Right atrium auricular region (tissue), 2 donors: Measurements from ENCODE around the gene GAB2. TPM values are rescaled to one million over a fixed set of nuclear protein-coding genes. Genes with fewer than 3 reads are reported as not detected.
A peak's percentile ranks its signal among the peaks of the same experiment; 100 is the strongest.
"Not testable (repeated sequence)": the region's sequence is repeated elsewhere in the genome, so short reads cannot be mapped to it uniquely, and the experiment has no call there.

Source experiments
- DNase-seq: peaks from one replicate; pipeline ENCODE4 v3.0.0-alpha.2; 2019; ENCODE audit warnings: low spot score
- H3K27ac ChIP-seq, 2 donors: fragments of 200-600 bp; sonication (generic); 1 replicate in 1 of 2; 2 replicates in 1 of 2; pipeline ENCODE4 v1.5.1; 2016 to 2019
- H3K27me3 ChIP-seq, 2 donors: fragments of 200-600 bp; sonication (generic); one replicate each; pipeline versions ENCODE4 v1.5.1 to v1.6.0; 2017 to 2019
- H3K36me3 ChIP-seq: fragments of 200-600 bp; sonication (generic); one replicate; pipeline ENCODE4 v1.5.1; 2016
- H3K4me1 ChIP-seq, 2 donors: fragments of 200-600 bp; sonication (generic); one replicate each; pipeline versions ENCODE4 v1.5.1 to v1.6.0; 2017 to 2019
- H3K4me3 ChIP-seq, 2 donors: fragments of 200-600 bp; sonication (generic); 1 replicate in 1 of 2; 2 replicates in 1 of 2; pipeline ENCODE4 v1.5.1; 2017 to 2019; ENCODE audit warnings: mild to moderate bottlenecking in 1 of 2, moderate library complexity in 1 of 2
- H3K9me3 ChIP-seq, 2 donors: fragments of 200-600 bp; sonication (generic); one replicate each; pipeline ENCODE4 v1.5.1; 2019
- CTCF ChIP-seq, 2 donors: fragments of 200-600 bp; sonication (generic); IDR thresholded peaks; one replicate each; pipeline ENCODE4 v1.5.1; 2019; ENCODE audit warnings: antibody characterized with exemption in 2 of 2
- total RNA-seq, 2 donors: library from RNA; depleted of rRNA; stranded (reverse); fragments of >200 nt; gene quantifications; one replicate each; pipeline ENCODE4 v1.1.0, GENCODE V29; 2016

GAB2 gene
- total RNA-seq, 2 donors from 2014 or later: 22.0 to 33.7 TPM

GRCh38 chr11:78359921-78360320 is 57.7 kb downstream of the GAB2 start:
- no peaks in the 10 kb centered on the region for H3K36me3 ChIP-seq
- no peak for TF ChIP-seq CTCF (IDR thresholded peaks at IDR 0.05)
- no peaks in the 10 kb centered on the region for H3K9me3 ChIP-seq
- H3K4me1 ChIP-seq: peaks cover 0 to 7% of the 10 kb centered on the region in 2 donors
- H3K27ac ChIP-seq: no peak overlapping the region
- no peak for DNase-seq
- no peaks in the 10 kb centered on the region for H3K27me3 ChIP-seq
- H3K4me3 ChIP-seq: no peak overlapping the region

GRCh38 chr11:78357924-78358323 is 59.7 kb downstream of the GAB2 start:
- H3K27me3 ChIP-seq, H3K27ac ChIP-seq, DNase-seq, H3K4me3 ChIP-seq, H3K36me3 ChIP-seq, H3K9me3 ChIP-seq: not testable (repeated sequence)
- H3K4me1 ChIP-seq: peaks cover 0 to 19% of the 10 kb centered on the region in 2 donors

- not testable (repeated sequence) for H3K4me3 ChIP-seq, H3K9me3 ChIP-seq, H3K36me3 ChIP-seq, DNase-seq, H3K27ac ChIP-seq, H3K27me3 ChIP-seq
- peaks cover 0 to 24% of the 10 kb centered on the region in 2 donors for H3K4me1 ChIP-seq
Measured at GRCh38 chr11:78357425-78357824, 60.2 kb downstream of the GAB2 start.

- H3K27me3 ChIP-seq, H3K9me3 ChIP-seq, H3K4me3 ChIP-seq, H3K27ac ChIP-seq, H3K36me3 ChIP-seq, DNase-seq: not testable (repeated sequence)
- H3K4me1 ChIP-seq: peaks cover 0 to 41% of the 10 kb centered on the region in 2 donors
Measured at GRCh38 chr11:78355742-78356141, 61.9 kb downstream of the GAB2 start.

- Histone ChIP-seq H3K27ac (no peak overlapping the region), H3K4me1 (peaks cover 0 to 45% of the 10 kb centered on the region in 2 donors), H3K9me3 (no peaks in the 10 kb centered on the region), H3K27me3 (no peaks in the 10 kb centered on the region), H3K36me3 (no peaks in the 10 kb centered on the region), H3K4me3 (no peak overlapping the region)
- no peak for DNase-seq
- TF ChIP-seq CTCF (IDR thresholded peaks at IDR 0.05): no peak
Measured at GRCh38 chr11:78355309-78355705, 62.3 kb downstream of the GAB2 start.

- no peaks in the 10 kb centered on the region for H3K9me3 ChIP-seq
- H3K27me3 ChIP-seq: no peaks in the 10 kb centered on the region
- DNase-seq: no peak
- peaks cover 0 to 52% of the 10 kb centered on the region in 2 donors for H3K4me1 ChIP-seq
- no peak overlapping the region for H3K4me3 ChIP-seq
- no peak overlapping the region for H3K27ac ChIP-seq
- no peaks in the 10 kb centered on the region for H3K36me3 ChIP-seq
- no peak for TF ChIP-seq CTCF (IDR thresholded peaks at IDR 0.05)
Measured at GRCh38 chr11:78354408-78355308, 63.0 kb downstream of the GAB2 start.

- Histone ChIP-seq H3K9me3 (no peaks in the 10 kb centered on the region), H3K4me1 (peaks cover 0 to 69% of the 10 kb centered on the region in 2 donors), H3K36me3 (no peaks in the 10 kb centered on the region), H3K4me3 (no peak overlapping the region), H3K27ac (peak overlapping the region; percentile 62 to 78), H3K27me3 (no peaks in the 10 kb centered on the region)
- no peak for TF ChIP-seq CTCF (IDR thresholded peaks at IDR 0.05)
- DNase-seq: no peak
Measured at GRCh38 chr11:78351979-78352841, 65.4 kb downstream of the GAB2 start.
